Stomach (tissue), 9 donors: ENCODE measurements around the gene ANAPC2. TPM values are rescaled to one million over a fixed set of nuclear protein-coding genes. Genes with fewer than 3 reads are reported as not detected.

Experiments
- DNase-seq, 2 donors: peaks; one replicate each; pipeline versions ENCODE4 v3.0.0 to v3.0.0-alpha.2; 2013 to 2019
- H3K27ac ChIP-seq, 5 donors: fragments of 200-600 bp in 4 of 5; sonication (generic) in 4 of 5; one replicate each; pipeline ENCODE4 v1.5.1; 2013 to 2019; ENCODE audit warnings: mild to moderate bottlenecking in 1 of 5, moderate library complexity in 1 of 5
- H3K27me3 ChIP-seq, 3 donors: fragments of 200-600 bp; sonication (generic); one replicate each; pipeline ENCODE4 v1.5.1; 2017 to 2019; ENCODE audit warnings: mixed run types in 1 of 3
- H3K36me3 ChIP-seq, 4 donors: fragments of 200-600 bp; sonication (generic); 1 replicate in 3 of 4; 2 replicates in 1 of 4; pipeline ENCODE4 v1.5.1; 2016 to 2019
- H3K4me1 ChIP-seq, 4 donors: fragments of 200-600 bp; sonication (generic); one replicate each; pipeline ENCODE4 v1.5.1; 2016 to 2019
- H3K4me3 ChIP-seq, 4 donors: fragments of 200-600 bp; sonication (generic) in 3 of 4; one replicate each; pipeline ENCODE4 v1.5.1; 2016 to 2019; ENCODE audit warnings: mild to moderate bottlenecking in 1 of 4
- H3K9me3 ChIP-seq, 4 donors: fragments of 200-600 bp; sonication (generic); one replicate each; pipeline ENCODE4 v1.5.1; 2016 to 2019
- CTCF ChIP-seq, 7 experiments: fragments of 450-650 bp in 4 of 7; fragments of 200-600 bp in 3 of 7; sonication (generic) in 3 of 7; IDR thresholded peaks; one replicate each; pipeline ENCODE4 v1.5.1; 2016 to 2019; ENCODE audit warnings: antibody characterized with exemption in 7 of 7, control low read depth in 2 of 7, mild to moderate bottlenecking in 1 of 7
- EP300 ChIP-seq: sonication (generic); formaldehyde crosslinking; IDR thresholded peaks from one replicate; pipeline ENCODE4 v1.6.1; 2017; ENCODE audit warnings: antibody characterized with exemption
- POLR2A ChIP-seq, 4 donors: fragments of 450-650 bp; IDR thresholded peaks; one replicate each; pipeline ENCODE4 v1.6.1; 2016; ENCODE audit warnings: antibody characterized with exemption in 4 of 4, control low read depth in 2 of 4, mild to moderate bottlenecking in 1 of 4, moderate library complexity in 1 of 4
- POLR2AphosphoS5 ChIP-seq, 3 donors: sonication (generic); formaldehyde crosslinking; IDR thresholded peaks; one replicate each; pipeline ENCODE4 v1.6.1; 2016; ENCODE audit warnings: antibody characterized with exemption in 3 of 3
- WGBS, 5 donors: extraction: QIAGEN DNeasy Blood & Tissue Kit in 3 of 5; methylation state at CpG; one replicate each; pipeline versions ENCODE4 v1.1.5 to v1.1.7; 2013 to 2018; 5-methylcytosine and 5-hydroxymethylcytosine counted together
- intact Hi-C: fragments of 100-400 bp; cut with DNase I; formaldehyde crosslinking; loops from one replicate; pipeline ENCODE4 v1.15.1; 2023; ENCODE audit warnings: low total_unique reads
- polyA plus RNA-seq, 3 donors: library from polyadenylated mRNA; stranded (reverse); fragments of 200-250 nt; gene quantifications; one replicate each; pipeline ENCODE4 v1.2.3, GENCODE V29; 2013
- total RNA-seq, 5 donors: library from RNA; depleted of rRNA; stranded (reverse); fragments of >200 nt; gene quantifications; one replicate each; pipeline versions ENCODE4 v1.1.0 to v1.2.3, GENCODE V29; 2014 to 2016
- donor health status: healthy with polysubstance abuse.
- donor health status: Bipolar disorder and iron deficiency.
- donor health status: healthy.

The ANAPC2 gene
- total and polyA plus RNA-seq, 8 donors: 26.1 to 147 (median 41.8) TPM

GRCh38 chr9:137192859-137193258, 4.5 kb upstream of the ANAPC2 start:
- 79 to 100% (median 89%) methylated on average over 2 of the region's 2 CpGs; no CpG with 5 or more reads in 1 of the 5 donors for WGBS, 5 donors
- intact Hi-C loops: no loop called here
- Histone ChIP-seq H3K27ac (peak overlapping the region in 3 of 5 donors; percentile 78 to 97 (median 86)), H3K27me3 (no peaks in the 10 kb centered on the region), H3K36me3 (peaks cover 15 to 31% (median 29%) of the 10 kb centered on the region in 4 donors), H3K4me3 (no peak overlapping the region), H3K9me3 (no peaks in the 10 kb centered on the region), H3K4me1 (peaks cover 47 to 90% (median 86%) of the 10 kb centered on the region in 4 donors)
- DNase-seq: no peak
- TF ChIP-seq POLR2A (IDR thresholded peaks at IDR 0.05) (no peak), CTCF (IDR thresholded peaks at IDR 0.05) (no peak), EP300 (no peak), POLR2AphosphoS5 (IDR thresholded peaks at IDR 0.05) (no peak)

GRCh38 chr9:137192448-137192780, 4.1 kb upstream of the ANAPC2 start:
- peaks cover 47 to 90% (median 86%) of the 10 kb centered on the region in 4 donors for H3K4me1 ChIP-seq
- TF ChIP-seq POLR2AphosphoS5 (IDR thresholded peaks at IDR 0.05) (no peak), EP300 (no peak), POLR2A (IDR thresholded peaks at IDR 0.05) (no peak), CTCF (IDR thresholded peaks at IDR 0.05) (no peak)
- H3K36me3 ChIP-seq: peaks cover 15 to 31% (median 30%) of the 10 kb centered on the region in 4 donors
- peak overlapping the region in 4 of 5 donors; percentile 9 to 97 (median 62) for H3K27ac ChIP-seq
- intact Hi-C loops: no loop called here
- H3K4me3 ChIP-seq: no peak overlapping the region
- no peaks in the 10 kb centered on the region for H3K9me3 ChIP-seq
- no peaks in the 10 kb centered on the region for H3K27me3 ChIP-seq
- DNase-seq: no peak
- WGBS, 5 donors: 70 to 78% (median 75%) methylated on average over 10 of the region's 10 CpGs

GRCh38 chr9:137191691-137192447, 3.5 kb upstream of the ANAPC2 start:
- peaks cover 47 to 90% (median 87%) of the 10 kb centered on the region in 4 donors for H3K4me1 ChIP-seq
- TF ChIP-seq CTCF (IDR thresholded peaks at IDR 0.05): no peak
- TF ChIP-seq POLR2A (IDR thresholded peaks at IDR 0.05): no peak
- no peak for TF ChIP-seq EP300
- no peak for TF ChIP-seq POLR2AphosphoS5 (IDR thresholded peaks at IDR 0.05)
- peak overlapping the region; percentile 9 to 97 (median 39) for H3K27ac ChIP-seq
- no peaks in the 10 kb centered on the region for H3K27me3 ChIP-seq
- intact Hi-C loops: no loop called here
- H3K4me3 ChIP-seq: peak overlapping the region in 1 of 4 donors; percentile 99
- WGBS, 5 donors: 56 to 81% (median 64%) methylated on average over 17 to 22 of the region's 22 CpGs
- H3K9me3 ChIP-seq: no peaks in the 10 kb centered on the region
- H3K36me3 ChIP-seq: peaks cover 15 to 36% (median 33%) of the 10 kb centered on the region in 4 donors
- DNase-seq: peak in 1 of 2 donors; percentile 59

GRCh38 chr9:137191245-137191644, 2.9 kb upstream of the ANAPC2 start:
- WGBS, 5 donors: 53 to 82% (median 71%) methylated on average over 3 of the region's 3 CpGs
- Histone ChIP-seq H3K36me3 (peaks cover 15 to 42% (median 38%) of the 10 kb centered on the region in 4 donors), H3K9me3 (no peaks in the 10 kb centered on the region), H3K27ac (peak overlapping the region in 4 of 5 donors; percentile 86 to 97 (median 96)), H3K27me3 (no peaks in the 10 kb centered on the region), H3K4me1 (peaks cover 49 to 90% (median 87%) of the 10 kb centered on the region in 4 donors), H3K4me3 (peak overlapping the region in 1 of 4 donors; percentile 99)
- intact Hi-C loops: no loop called here
- DNase-seq: no peak
- TF ChIP-seq EP300 (no peak), POLR2A (IDR thresholded peaks at IDR 0.05) (no peak), CTCF (IDR thresholded peaks at IDR 0.05) (no peak), POLR2AphosphoS5 (IDR thresholded peaks at IDR 0.05) (no peak)
